Progenitor cell of endocrine pancreas (in vitro differentiated cells): Measurements from ENCODE around the gene PRR23E. TPM values are rescaled to one million over a fixed set of nuclear protein-coding genes. Genes with fewer than 3 reads are reported as not detected.

Source experiments
- DNase-seq: peaks from one replicate; pipeline ENCODE4 v3.0.0; 2021; ENCODE audit warnings: low spot score; ENCODE audit not compliant: unreplicated experiment
- H3K27ac Mint-ChIP-seq: 2 replicates; pipeline ENCODE4 v1.8.0; 2021; ENCODE audit warnings: mild to moderate bottlenecking, moderate library complexity, mixed read lengths
- H3K27me3 Mint-ChIP-seq: 2 replicates; pipeline ENCODE4 v1.8.0; 2021; ENCODE audit warnings: mixed read lengths
- H3K36me3 Mint-ChIP-seq: 2 replicates; pipeline ENCODE4 v1.8.0; 2022; ENCODE audit warnings: mixed read lengths; ENCODE audit not compliant: insufficient read depth
- H3K4me1 Mint-ChIP-seq: 2 replicates; pipeline ENCODE4 v1.8.0; 2021; ENCODE audit warnings: low read depth, mixed read lengths
- H3K4me3 Mint-ChIP-seq: 2 replicates; pipeline ENCODE4 v1.8.0; 2021; ENCODE audit warnings: low read depth, mild to moderate bottlenecking, moderate library complexity, mixed read lengths
- H3K9me3 Mint-ChIP-seq: 2 replicates; pipeline ENCODE4 v1.8.0; 2021; ENCODE audit warnings: low read depth, mixed read lengths
- total RNA-seq: library from RNA; stranded (reverse); gene quantifications from 2 replicates; pipeline ENCODE4 v1.2.1, GENCODE V29; 2021
- TF ChIP-seq, protein P1 (sequence below): fragments of 200-600 bp; sonication (generic); IDR thresholded peaks from one replicate; pipeline ENCODE4 v1.5.0; 2021; ENCODE audit warnings: antibody characterized with exemption, mild to moderate bottlenecking; ENCODE audit not compliant: unreplicated experiment

PRR23E gene
- total RNA-seq, 1 donor from 2014 or later: not detected

DNA sequence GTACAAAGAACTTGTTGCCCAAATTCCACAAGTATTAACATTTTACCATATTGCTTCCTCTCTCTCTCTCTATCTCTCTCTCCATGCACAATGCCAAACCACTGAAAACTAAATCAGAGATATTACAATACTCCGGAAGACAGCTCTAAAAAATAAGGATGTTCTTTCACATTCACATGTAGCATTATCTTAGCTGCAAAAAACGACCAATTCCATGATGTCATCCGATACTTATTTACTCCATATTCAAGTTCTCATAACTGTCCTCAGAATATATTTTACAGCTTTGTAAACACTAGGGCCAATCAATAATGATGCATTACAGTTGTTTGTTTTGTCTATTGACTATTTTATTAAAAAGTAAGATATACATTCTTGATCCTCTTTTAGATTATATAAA lies 7.7 kb upstream of the PRR23E start:
- H3K27ac Mint-ChIP-seq: no peak overlapping the region
- no peaks in the 10 kb centered on the region for H3K36me3 Mint-ChIP-seq
- peaks cover 16% of the 10 kb centered on the region for H3K4me1 Mint-ChIP-seq
- H3K27me3 Mint-ChIP-seq: no peaks in the 10 kb centered on the region
- TF ChIP-seq, protein P1, sequence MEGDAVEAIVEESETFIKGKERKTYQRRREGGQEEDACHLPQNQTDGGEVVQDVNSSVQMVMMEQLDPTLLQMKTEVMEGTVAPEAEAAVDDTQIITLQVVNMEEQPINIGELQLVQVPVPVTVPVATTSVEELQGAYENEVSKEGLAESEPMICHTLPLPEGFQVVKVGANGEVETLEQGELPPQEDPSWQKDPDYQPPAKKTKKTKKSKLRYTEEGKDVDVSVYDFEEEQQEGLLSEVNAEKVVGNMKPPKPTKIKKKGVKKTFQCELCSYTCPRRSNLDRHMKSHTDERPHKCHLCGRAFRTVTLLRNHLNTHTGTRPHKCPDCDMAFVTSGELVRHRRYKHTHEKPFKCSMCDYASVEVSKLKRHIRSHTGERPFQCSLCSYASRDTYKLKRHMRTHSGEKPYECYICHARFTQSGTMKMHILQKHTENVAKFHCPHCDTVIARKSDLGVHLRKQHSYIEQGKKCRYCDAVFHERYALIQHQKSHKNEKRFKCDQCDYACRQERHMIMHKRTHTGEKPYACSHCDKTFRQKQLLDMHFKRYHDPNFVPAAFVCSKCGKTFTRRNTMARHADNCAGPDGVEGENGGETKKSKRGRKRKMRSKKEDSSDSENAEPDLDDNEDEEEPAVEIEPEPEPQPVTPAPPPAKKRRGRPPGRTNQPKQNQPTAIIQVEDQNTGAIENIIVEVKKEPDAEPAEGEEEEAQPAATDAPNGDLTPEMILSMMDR: no peak
- no peak overlapping the region for H3K4me3 Mint-ChIP-seq
- H3K9me3 Mint-ChIP-seq: peaks cover 8% of the 10 kb centered on the region
- no peak for DNase-seq

DNA sequence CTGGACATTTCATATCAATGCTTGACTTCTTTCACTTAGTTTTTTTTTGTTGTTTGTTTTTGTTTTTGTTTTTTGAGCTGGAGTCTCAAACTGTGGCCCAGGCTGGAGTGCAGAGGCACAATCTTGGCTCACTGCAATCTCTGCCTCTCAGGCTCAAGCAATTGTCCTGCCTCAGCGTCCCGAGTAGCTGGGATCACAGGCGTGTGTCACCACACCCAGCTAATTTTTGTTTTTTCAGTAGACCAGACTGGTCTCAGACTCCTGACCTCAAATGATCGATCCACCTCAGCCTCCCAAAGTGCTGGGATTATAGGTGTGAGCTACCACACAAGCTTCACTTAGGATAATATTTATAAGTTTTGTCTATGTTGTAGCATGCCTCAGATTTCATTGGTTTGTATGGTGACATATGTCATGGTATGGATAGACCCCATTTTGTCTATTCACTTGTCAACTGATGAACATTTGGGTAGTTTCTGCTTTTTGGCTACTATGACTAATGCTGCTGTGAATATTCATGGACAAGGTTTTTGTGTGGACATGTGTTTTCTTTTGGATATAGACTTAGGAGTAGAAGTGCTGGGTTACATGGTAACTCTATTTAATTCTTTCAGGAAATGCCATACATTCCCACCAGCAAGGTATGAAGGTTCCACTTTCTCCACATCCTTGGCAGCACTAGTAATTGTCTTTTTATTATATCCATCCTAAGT lies 6.8 kb upstream of the PRR23E start:
- TF ChIP-seq, protein P1: no peak
- H3K27ac Mint-ChIP-seq: peak overlapping the region; percentile 29
- H3K4me3 Mint-ChIP-seq: no peak overlapping the region
- H3K4me1 Mint-ChIP-seq: peaks cover 16% of the 10 kb centered on the region
- H3K36me3 Mint-ChIP-seq: no peaks in the 10 kb centered on the region
- H3K27me3 Mint-ChIP-seq: no peaks in the 10 kb centered on the region
- peaks cover 11% of the 10 kb centered on the region for H3K9me3 Mint-ChIP-seq
- DNase-seq: no peak

DNA sequence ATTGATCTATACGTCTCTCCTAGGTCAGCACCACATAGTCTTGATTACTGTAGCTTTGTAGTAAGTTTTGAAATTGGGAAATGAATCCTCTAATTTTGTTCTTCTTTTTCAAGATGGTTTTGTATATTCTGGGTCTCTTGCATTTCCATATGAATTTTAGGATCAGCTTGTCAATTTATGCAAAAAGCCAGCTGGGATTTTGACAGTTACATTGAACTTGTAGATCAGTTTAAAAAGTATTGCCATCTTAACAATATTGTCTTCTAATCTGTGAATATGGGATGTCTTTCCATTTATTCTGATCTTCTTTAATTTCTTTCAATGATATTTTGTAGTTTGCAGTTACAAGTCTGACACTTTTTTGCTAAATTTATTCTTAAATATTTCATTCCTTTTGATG lies 5.6 kb upstream of the PRR23E start:
- Mint-ChIP-seq H3K27me3 (no peaks in the 10 kb centered on the region), H3K4me3 (no peak overlapping the region), H3K27ac (no peak overlapping the region), H3K36me3 (no peaks in the 10 kb centered on the region), H3K9me3 (peaks cover 15% of the 10 kb centered on the region), H3K4me1 (peaks cover 11% of the 10 kb centered on the region)
- TF ChIP-seq, protein P1: no peak
- DNase-seq: no peak

DNA sequence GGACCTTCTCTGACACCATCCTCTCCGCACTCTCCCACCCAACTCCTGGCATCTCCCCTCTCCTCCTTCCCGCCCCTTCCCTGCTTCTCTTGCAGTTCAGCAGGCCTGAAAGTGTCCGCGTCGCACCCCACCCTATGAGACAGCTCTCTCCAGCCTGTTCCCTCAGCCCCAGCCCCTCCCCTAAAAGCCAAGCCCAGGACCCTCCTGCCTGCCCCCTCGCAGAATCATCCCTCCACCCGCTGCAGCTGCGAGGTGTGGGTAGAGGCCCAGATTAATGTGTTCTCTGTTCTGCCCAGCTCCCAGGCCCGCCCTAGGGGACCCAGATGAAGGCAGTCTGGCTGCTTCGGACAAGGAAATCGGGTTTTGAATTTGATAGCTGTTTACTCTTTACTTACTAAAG lies 410 bp downstream of the PRR23E start:
- H3K36me3 Mint-ChIP-seq: no peaks in the 10 kb centered on the region
- H3K27me3 Mint-ChIP-seq: peaks cover 21% of the 10 kb centered on the region
- peaks cover 14% of the 10 kb centered on the region for H3K9me3 Mint-ChIP-seq
- peaks cover 3% of the 10 kb centered on the region for H3K4me1 Mint-ChIP-seq
- H3K27ac Mint-ChIP-seq: no peak overlapping the region
- TF ChIP-seq, protein P1: no peak
- H3K4me3 Mint-ChIP-seq: no peak overlapping the region
- no peak for DNase-seq

DNA sequence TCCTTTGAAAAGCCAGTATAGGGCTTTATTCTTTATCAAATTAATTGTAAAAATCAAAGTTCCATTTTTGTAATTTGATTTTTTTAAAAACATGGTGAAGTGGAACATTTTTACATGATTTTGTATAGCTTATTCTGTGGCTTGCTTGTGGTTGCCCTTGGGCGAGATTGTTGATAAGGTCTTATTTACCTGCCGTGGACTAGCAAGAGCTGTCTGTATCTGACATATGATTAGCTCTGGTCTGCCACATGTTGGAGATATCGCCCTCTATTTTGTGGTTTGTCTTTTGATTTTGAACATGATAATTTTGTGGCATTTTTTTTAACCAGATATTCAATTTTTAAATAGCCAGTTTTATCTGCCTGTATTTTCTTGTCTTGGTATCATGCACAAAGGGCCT lies 844 bp downstream of the PRR23E start:
- H3K4me3 Mint-ChIP-seq: no peak overlapping the region
- H3K36me3 Mint-ChIP-seq: no peaks in the 10 kb centered on the region
- peaks cover 10% of the 10 kb centered on the region for H3K9me3 Mint-ChIP-seq
- TF ChIP-seq, protein P1: no peak
- H3K4me1 Mint-ChIP-seq: peaks cover 3% of the 10 kb centered on the region
- no peak for DNase-seq
- H3K27me3 Mint-ChIP-seq: peaks cover 21% of the 10 kb centered on the region
- no peak overlapping the region for H3K27ac Mint-ChIP-seq
